HG03442 (cell line): ENCODE data around the gene SREBF2.
"Not testable (repeated sequence)": the region's sequence is repeated elsewhere in the genome, so short reads cannot be mapped to it uniquely, and the experiment has no call there.

Experiments used
- ATAC-seq: cut with Tn5 transposase; IDR thresholded peaks from one replicate; pipeline ENCODE4 v1.9.1; 2021; ENCODE audit warnings: mild to moderate bottlenecking, moderate library complexity; ENCODE audit not compliant: unreplicated experiment

SREBF2 gene

GRCh38 chr22:41939981-41940831 lies 107.3 kb downstream of the SREBF2 start:
- peak; percentile 48 for ATAC-seq

GRCh38 chr22:41940832-41941765 lies 108.2 kb downstream of the SREBF2 start:
- ATAC-seq = peak; percentile 27

- ATAC-seq = no peak
Measured at GRCh38 chr22:41943661-41944209, 110.8 kb downstream of the SREBF2 start.

- ATAC-seq = peak; percentile 75
Measured at GRCh38 chr22:41946629-41947423, 113.9 kb downstream of the SREBF2 start, which contains the start of gene CENPM. Gene CENPM (minus strand): TSS chr22:41947152. CDS start chr22:41947076, 76 bp downstream.

GRCh38 chr22:41947424-41948080 lies 114.6 kb downstream of the SREBF2 start:
- ATAC-seq = no peak

GRCh38 chr22:41948142-41948541 lies 115.2 kb downstream of the SREBF2 start:
- no peak for ATAC-seq

- not testable (repeated sequence) for ATAC-seq
Measured at GRCh38 chr22:41948928-41949296, 116.0 kb downstream of the SREBF2 start.

GRCh38 chr22:41949297-41949965 lies 116.5 kb downstream of the SREBF2 start:
- no peak for ATAC-seq

- no peak for ATAC-seq
Measured at GRCh38 chr22:41951898-41952474, 119.1 kb downstream of the SREBF2 start, which contains the start of gene SMIM45. Gene SMIM45 (plus strand): TSS chr22:41952150.

GRCh38 chr22:41952713-41953112 lies 119.8 kb downstream of the SREBF2 start:
- ATAC-seq = no peak
